GM12892 (cell line): ENCODE results near the gene CLEC17A.
"Not testable (repeated sequence)": the region's sequence is repeated elsewhere in the genome, so short reads cannot be mapped to it uniquely, and the experiment has no call there.

Source experiments
- DNase-seq: peaks from one replicate; pipeline ENCODE4 v3.0.0; 2011; ENCODE audit not compliant: insufficient read length
- FAIRE-seq: peaks from 2 replicates; lab custom pipeline; 2011; peaks lifted over from hg19 to GRCh38; lab: Jason Lieb, UNC
- POLR2A ChIP-seq: IDR thresholded peaks from 2 replicates; pipeline ENCODE4 v1.6.1; 2011; ENCODE audit warnings: low read depth, low read length, control low read depth
- POLR2AphosphoS5 ChIP-seq: IDR thresholded peaks from 2 replicates; pipeline ENCODE4 v1.6.1; 2011; ENCODE audit warnings: low read depth, low read length, control low read depth
- TAF1 ChIP-seq: IDR thresholded peaks from 2 replicates; pipeline ENCODE4 v1.6.1; 2011; ENCODE audit warnings: low read depth, mild to moderate bottlenecking, control low read depth, low read length, borderline replicate concordance

The CLEC17A gene

GRCh38 chr19:14575428-14575980 is 7.4 kb upstream of the CLEC17A start:
- DNase-seq (no peak), FAIRE-seq (no peak)
- TF ChIP-seq POLR2AphosphoS5 (no peak), POLR2A (no peak)

- DNase-seq (no peak), FAIRE-seq (no peak)
- TF ChIP-seq POLR2AphosphoS5, result no peak
- TF ChIP-seq TAF1, result no peak
- TF ChIP-seq POLR2A, result no peak
Measured at GRCh38 chr19:14576363-14576762, 6.5 kb upstream of the CLEC17A start.

- FAIRE-seq, result no peak
Measured at GRCh38 chr19:14577264-14577663, 5.6 kb upstream of the CLEC17A start.

GRCh38 chr19:14577885-14578427 is 4.9 kb upstream of the CLEC17A start:
- TF ChIP-seq POLR2A (no peak), TAF1 (no peak), POLR2AphosphoS5 (no peak)
- DNase-seq (no peak), FAIRE-seq (peak; percentile 91)

More at GRCh38 chr19:14577264-14577663, 5.6 kb upstream of the CLEC17A start:
- no peak for DNase-seq
- no peak for TF ChIP-seq POLR2A
- no peak for TF ChIP-seq TAF1
- TF ChIP-seq POLR2AphosphoS5, result no peak

- DNase-seq (no peak), FAIRE-seq (peak; percentile 74)
- TF ChIP-seq POLR2AphosphoS5 (no peak), TAF1 (no peak), POLR2A (no peak)
Measured at GRCh38 chr19:14580623-14581237, 2.2 kb upstream of the CLEC17A start.

GRCh38 chr19:14584372-14584771 is 1.5 kb downstream of the CLEC17A start:
- DNase-seq, FAIRE-seq: not testable (repeated sequence)

- DNase-seq, result not testable (repeated sequence)
- FAIRE-seq, result peak; percentile 99
Measured at GRCh38 chr19:14585187-14585586, 2.3 kb downstream of the CLEC17A start.

- not testable (repeated sequence) for DNase-seq, FAIRE-seq
Measured at GRCh38 chr19:14589433-14589832, 6.5 kb downstream of the CLEC17A start.

- no peak for DNase-seq
- peak; percentile 42; the same call in 1 of the 2 replicates for TF ChIP-seq POLR2AphosphoS5
- no peak for TF ChIP-seq TAF1
- TF ChIP-seq POLR2A, result peak; percentile 60
- no peak for FAIRE-seq
Measured at GRCh38 chr19:14595558-14595957, 12.7 kb downstream of the CLEC17A start.

GRCh38 chr19:14599548-14600147 is 16.8 kb downstream of the CLEC17A start:
- TF ChIP-seq POLR2A (peak; percentile 46; the same call in 1 of the 2 replicates), POLR2AphosphoS5 (no peak)
- FAIRE-seq (no peak), DNase-seq (no peak)

- FAIRE-seq, result peak; percentile 77
Measured at GRCh38 chr19:14603990-14604387, 21.1 kb downstream of the CLEC17A start.

GRCh38 chr19:14606627-14607026 is 23.7 kb downstream of the CLEC17A start:
- TF ChIP-seq POLR2AphosphoS5 (peak; percentile 57), TAF1 (no peak), POLR2A (peak; percentile 54; the same call in 1 of the 2 replicates)
- FAIRE-seq, result no peak

More at GRCh38 chr19:14603990-14604387, 21.1 kb downstream of the CLEC17A start:
- TF ChIP-seq POLR2A (peak; percentile 62), POLR2AphosphoS5 (peak; percentile 55; the same call in 1 of the 2 replicates), TAF1 (peak; percentile 43; the same call in 1 of the 2 replicates)
- DNase-seq, result peak; percentile 56

More at GRCh38 chr19:14606627-14607026, 23.7 kb downstream of the CLEC17A start:
- DNase-seq, result no peak
